Choroid plexus epithelial cell (primary cell): ENCODE measurements around the gene PLCB3.
A peak's percentile ranks its signal among the peaks of the same experiment; 100 is the strongest.
"Not testable (repeated sequence)": the region's sequence is repeated elsewhere in the genome, so short reads cannot be mapped to it uniquely, and the experiment has no call there.

ENCODE experiments used
- DNase-seq: peaks from one replicate; pipeline ENCODE4 v3.0.0-alpha.2; 2010; ENCODE audit warnings: low read depth
- H3K4me3 ChIP-seq: 2 replicates; pipeline ENCODE4 v1.5.1; 2011; ENCODE audit warnings: low read depth, mild to moderate bottlenecking, control low read depth, low read length, moderate library complexity
- TF ChIP-seq, protein P1 (sequence below): conservative IDR thresholded peaks from 2 replicates; pipeline ENCODE4 v1.5.1; 2011; ENCODE audit warnings: low read depth, mild to moderate bottlenecking, control low read depth, inconsistent platforms, low read length, moderate library complexity

The PLCB3 gene

DNA sequence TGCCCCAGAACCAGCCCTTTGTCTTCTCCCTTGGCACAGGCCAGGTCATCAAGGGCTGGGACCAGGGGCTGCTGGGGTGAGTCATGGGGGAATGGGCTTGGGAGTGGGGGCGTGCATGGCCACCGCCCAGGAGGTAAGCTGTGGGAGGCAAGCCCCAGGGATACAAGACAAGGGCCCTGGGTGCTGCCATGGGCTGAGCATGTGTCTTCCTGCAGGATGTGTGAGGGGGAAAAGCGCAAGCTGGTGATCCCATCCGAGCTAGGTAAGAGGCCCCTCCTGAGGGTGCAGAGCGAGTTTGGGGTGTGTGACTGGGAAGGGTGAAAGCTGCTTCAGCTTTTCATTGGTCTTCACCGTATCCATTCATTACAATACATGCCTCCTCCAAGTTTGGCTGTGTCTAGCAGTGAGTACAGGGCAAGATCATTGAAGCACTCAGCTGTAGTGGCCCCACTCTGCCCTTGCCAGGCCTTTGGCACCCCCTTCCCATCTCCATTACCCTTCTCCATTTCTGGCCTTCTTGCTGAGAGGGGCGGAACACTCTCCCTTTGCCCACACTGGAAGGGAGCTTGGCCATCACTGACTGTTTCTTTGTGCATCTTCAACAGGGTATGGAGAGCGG is 8.0 kb upstream of the PLCB3 start:
- no peak for DNase-seq
- no peak overlapping the region for H3K4me3 ChIP-seq
- TF ChIP-seq, protein P1, sequence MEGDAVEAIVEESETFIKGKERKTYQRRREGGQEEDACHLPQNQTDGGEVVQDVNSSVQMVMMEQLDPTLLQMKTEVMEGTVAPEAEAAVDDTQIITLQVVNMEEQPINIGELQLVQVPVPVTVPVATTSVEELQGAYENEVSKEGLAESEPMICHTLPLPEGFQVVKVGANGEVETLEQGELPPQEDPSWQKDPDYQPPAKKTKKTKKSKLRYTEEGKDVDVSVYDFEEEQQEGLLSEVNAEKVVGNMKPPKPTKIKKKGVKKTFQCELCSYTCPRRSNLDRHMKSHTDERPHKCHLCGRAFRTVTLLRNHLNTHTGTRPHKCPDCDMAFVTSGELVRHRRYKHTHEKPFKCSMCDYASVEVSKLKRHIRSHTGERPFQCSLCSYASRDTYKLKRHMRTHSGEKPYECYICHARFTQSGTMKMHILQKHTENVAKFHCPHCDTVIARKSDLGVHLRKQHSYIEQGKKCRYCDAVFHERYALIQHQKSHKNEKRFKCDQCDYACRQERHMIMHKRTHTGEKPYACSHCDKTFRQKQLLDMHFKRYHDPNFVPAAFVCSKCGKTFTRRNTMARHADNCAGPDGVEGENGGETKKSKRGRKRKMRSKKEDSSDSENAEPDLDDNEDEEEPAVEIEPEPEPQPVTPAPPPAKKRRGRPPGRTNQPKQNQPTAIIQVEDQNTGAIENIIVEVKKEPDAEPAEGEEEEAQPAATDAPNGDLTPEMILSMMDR: no peak

DNA sequence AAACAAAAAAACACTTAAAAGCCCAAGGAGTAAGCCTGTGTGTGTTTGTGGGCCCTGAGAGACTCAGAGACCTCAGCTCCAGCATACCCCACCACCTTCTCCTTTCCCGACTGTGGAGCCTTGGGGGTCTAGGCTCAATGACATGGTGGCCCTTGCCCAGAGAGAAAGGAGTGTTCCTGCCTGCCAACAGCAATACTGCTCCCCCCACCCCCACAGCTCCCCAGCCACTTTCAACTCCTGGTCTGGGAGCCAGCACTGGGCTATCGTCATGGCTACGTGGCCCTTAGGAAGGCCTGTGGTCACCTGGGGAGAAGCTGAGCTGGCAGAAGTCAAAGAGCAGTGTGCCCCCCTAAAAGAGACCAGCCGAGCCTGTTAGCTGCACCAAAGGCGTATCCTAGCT is 7.2 kb upstream of the PLCB3 start:
- H3K4me3 ChIP-seq: no peak overlapping the region
- no peak for DNase-seq
- TF ChIP-seq, protein P1: no peak

DNA sequence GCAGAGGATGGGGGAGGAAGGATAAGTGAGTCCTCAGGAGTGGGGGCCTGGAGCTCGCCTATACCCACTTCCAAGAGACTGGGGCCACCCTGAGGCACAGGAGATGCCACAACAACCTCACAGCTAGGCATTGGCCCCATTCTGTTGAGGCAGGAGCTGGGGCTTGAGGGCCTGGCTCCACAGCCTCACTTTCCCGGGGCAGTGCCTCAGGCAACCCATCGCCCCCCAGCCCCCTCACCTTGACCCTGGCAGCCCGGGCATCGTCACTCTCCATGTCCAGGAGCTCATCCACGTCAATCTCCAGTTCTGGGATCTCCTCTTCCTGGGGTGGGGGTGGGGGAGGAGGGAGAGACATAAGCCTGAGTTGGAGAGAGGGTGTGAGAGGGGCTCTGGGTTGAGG is 6.4 kb upstream of the PLCB3 start:
- TF ChIP-seq, protein P1: no peak
- peak overlapping the region; percentile 64 for H3K4me3 ChIP-seq
- DNase-seq: no peak

DNA sequence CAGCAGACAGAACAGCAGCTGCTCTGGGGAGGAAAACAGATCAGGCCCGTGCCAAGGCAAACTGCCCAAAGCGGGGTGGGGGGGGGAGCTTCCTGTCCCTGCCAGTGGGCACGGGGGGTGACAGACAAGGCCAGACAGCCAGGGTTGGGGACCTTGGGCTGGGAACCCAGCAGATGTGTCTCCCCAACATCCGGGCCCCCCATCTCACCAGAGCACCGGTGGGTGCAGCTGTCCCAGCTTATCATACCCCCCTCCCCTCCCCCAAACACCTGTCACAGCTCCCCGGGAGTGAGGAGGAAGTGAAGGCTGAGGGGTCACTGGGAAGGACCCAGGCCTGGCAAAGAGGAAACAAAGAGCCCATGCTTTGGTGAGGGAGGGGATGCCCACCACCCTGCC is 5.9 kb upstream of the PLCB3 start:
- TF ChIP-seq, protein P1: no peak
- H3K4me3 ChIP-seq: peak overlapping the region; percentile 64
- no peak for DNase-seq

DNA sequence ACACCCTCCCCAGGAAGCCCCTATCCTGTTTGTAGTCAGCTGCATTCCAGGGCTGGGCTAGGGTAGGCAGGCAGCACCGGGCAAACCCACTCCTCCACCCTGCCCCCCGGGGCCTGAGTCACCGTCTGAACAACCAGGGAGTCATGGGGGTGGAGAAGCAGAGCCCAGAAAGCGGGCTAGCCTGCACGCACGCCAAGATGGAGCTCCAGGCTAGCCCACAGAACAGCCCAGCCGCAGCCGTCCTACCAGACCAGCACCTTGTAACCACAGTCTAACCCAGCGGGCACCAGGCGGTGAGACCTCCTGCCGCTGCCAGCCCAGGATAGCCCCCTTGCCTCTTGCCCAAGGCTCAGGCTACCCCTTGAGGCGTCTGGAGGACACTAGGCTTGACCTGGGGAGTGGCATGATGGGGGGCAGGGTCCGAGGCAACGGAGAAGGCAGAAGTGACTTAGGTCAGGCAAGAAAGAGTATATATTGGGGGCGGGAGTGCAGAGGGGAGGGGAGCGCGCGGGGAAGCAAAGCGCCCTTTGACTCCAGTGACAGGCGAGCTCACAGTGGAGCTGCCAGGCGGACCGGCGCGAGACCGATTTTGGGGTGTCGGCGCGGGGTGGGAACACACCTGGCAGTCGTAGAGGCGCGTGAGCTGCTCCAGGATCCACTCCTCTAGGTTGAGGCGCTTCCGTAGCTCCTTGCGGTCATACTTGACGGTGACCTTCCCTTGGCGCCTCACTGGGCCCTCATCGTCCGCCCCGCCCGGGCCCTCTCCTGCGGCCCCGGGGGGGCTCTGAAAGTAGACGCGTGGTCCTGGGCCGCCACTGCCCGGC is 5.3 kb upstream of the PLCB3 start:
- TF ChIP-seq, protein P1: no peak
- peak overlapping the region; percentile 64 for H3K4me3 ChIP-seq
- DNase-seq: peak; percentile 82

DNA sequence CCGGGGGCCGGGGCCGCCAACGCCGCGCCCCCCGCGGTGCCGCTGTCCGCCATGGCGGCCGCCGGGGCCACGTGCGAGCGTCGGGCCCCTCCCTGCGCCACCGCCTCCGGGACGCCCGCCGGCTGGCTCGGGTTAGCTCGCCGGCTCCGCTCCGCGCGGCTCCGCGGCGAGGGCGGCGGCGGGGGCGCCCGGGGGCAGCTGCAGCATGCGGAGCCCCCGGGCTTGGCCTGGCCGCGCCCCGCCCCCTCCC is 4.8 kb upstream of the PLCB3 start:
- DNase-seq: not testable (repeated sequence)
- H3K4me3 ChIP-seq: peak overlapping the region; percentile 64

DNA sequence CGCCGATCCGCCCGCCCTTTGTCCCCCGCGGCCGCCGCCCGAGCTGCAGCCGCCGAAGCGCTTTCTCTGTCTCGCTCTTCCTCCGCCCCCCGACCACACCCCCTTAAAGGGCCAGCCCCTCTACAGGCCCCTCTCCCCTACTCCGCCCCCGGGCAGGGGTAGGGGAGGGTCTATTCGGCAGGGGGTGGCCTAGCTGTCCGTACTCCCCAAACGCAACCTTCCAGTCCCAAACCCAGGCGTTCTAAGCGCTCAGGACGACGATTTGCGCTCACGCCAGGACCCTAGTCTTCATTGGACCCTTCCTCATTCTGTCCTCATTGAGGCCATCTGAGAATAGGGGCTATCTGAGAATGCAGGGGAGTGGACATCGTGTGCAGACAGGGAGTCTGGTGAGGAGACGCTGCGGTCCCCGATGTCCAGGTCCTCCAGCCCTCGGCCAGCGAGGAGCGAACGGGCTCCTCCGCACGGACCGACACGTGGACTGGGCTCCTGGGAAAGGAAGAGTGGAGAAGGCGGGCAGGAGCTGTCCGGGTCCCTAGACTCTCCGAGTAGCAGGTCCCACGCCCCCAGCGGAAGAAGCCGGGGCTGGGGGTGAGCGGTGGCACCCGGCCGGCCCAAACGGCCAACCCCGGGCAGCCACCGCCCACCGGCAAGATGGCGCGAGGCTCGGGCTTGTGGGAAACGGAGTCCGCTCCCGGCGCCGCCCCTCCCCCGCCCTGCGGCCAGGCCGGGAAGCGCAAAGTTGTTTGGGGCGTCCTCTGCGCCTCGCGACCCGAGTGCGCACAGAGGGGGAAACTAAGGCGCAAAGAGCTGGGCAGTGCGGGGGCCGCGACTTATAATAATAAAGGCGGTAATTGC is 4.2 kb upstream of the PLCB3 start, which contains the start of gene PPP1R14B:
PPP1R14B (minus strand) TSS at position 73 of the 858 bp plus-strand sequence. CDS start 270 bp downstream, outside the sequence.
- TF ChIP-seq, protein P1: peak; percentile 4
- DNase-seq: peak; percentile 87

More for the DNA sequence above, 4.2 kb upstream of the PLCB3 start, which contains the start of gene PPP1R14B:
- H3K4me3 ChIP-seq: peak within 1 kb of the TSS; percentile 64
